Liver (tissue), 9 donors: ENCODE measurements around the gene TRAF3IP3. TPM values are rescaled to one million over a fixed set of nuclear protein-coding genes. Genes with fewer than 3 reads are reported as not detected.
A peak's percentile ranks its signal among the peaks of the same experiment; 100 is the strongest.

Source experiments
- DNase-seq: peaks from one replicate; pipeline ENCODE4 v3.0.0-alpha.2; 2017; ENCODE audit warnings: low spot score
- H3K27ac ChIP-seq, 2 donors: one replicate each; pipeline ENCODE4 v1.7.0; 2013; ENCODE audit warnings: inconsistent platforms in 2 of 2, low read length in 2 of 2, control low read depth in 1 of 2, low read depth in 1 of 2, mild to moderate bottlenecking in 1 of 2
- H3K27me3 ChIP-seq, 4 donors: one replicate each; pipeline versions ENCODE4 v1.6.1 to v1.7.0; 2013; ENCODE audit warnings: low read length in 3 of 4, inconsistent platforms in 1 of 4, mild to moderate bottlenecking in 1 of 4, moderate library complexity in 1 of 4; ENCODE audit not compliant: control insufficient read depth in 4 of 4, insufficient read depth in 4 of 4
- H3K36me3 ChIP-seq, 4 donors: one replicate each; pipeline versions ENCODE4 v1.6.1 to v1.7.0; 2013; ENCODE audit warnings: low read length in 3 of 4, mild to moderate bottlenecking in 3 of 4, low read depth in 1 of 4, moderate library complexity in 1 of 4; ENCODE audit not compliant: control insufficient read depth in 4 of 4, insufficient read depth in 3 of 4
- H3K4me1 ChIP-seq, 4 donors: one replicate each; pipeline versions ENCODE4 v1.6.1 to v1.7.0; 2013; ENCODE audit warnings: low read length in 3 of 4, mild to moderate bottlenecking in 3 of 4, moderate library complexity in 1 of 4; ENCODE audit not compliant: control insufficient read depth in 4 of 4, insufficient read depth in 4 of 4
- H3K4me3 ChIP-seq, 3 donors: one replicate each; pipeline versions ENCODE4 v1.6.1 to v1.7.0; 2013; ENCODE audit warnings: low read length in 3 of 3, control low read depth in 1 of 3, low read depth in 1 of 3, mild to moderate bottlenecking in 1 of 3
- H3K9ac ChIP-seq, 2 donors: one replicate each; pipeline ENCODE4 v1.7.0; 2013; ENCODE audit warnings: low read length in 2 of 2, mild to moderate bottlenecking in 2 of 2, moderate library complexity in 2 of 2, control low read depth in 1 of 2, low read depth in 1 of 2
- H3K9me3 ChIP-seq, 4 donors: one replicate each; pipeline versions ENCODE4 v1.6.1 to v1.7.0; 2013; ENCODE audit warnings: low read length in 3 of 4; ENCODE audit not compliant: control insufficient read depth in 4 of 4
- EGR1 ChIP-seq, 2 donors: IDR thresholded peaks; 2 replicates each; pipeline ENCODE4 v1.6.1; 2016 to 2018; ENCODE audit warnings: antibody characterized with exemption in 2 of 2, low read depth in 2 of 2
- FOXA1 ChIP-seq: IDR thresholded peaks from 2 replicates; pipeline ENCODE4 v1.6.1; 2016; ENCODE audit warnings: antibody characterized with exemption
- FOXA2 ChIP-seq: IDR thresholded peaks from 2 replicates; pipeline ENCODE4 v1.6.1; 2016; ENCODE audit warnings: antibody characterized with exemption
- GABPA ChIP-seq, 2 donors: IDR thresholded peaks in 1 of 2; conservative IDR thresholded peaks in 1 of 2; 2 replicates each; pipeline ENCODE4 v1.6.1; 2016; ENCODE audit warnings: antibody characterized with exemption in 2 of 2, mild to moderate bottlenecking in 1 of 2, moderate library complexity in 1 of 2
- JUND ChIP-seq, 2 donors: IDR thresholded peaks; 2 replicates each; pipeline ENCODE4 v1.6.1; 2016; ENCODE audit warnings: antibody characterized with exemption in 2 of 2
- NR2F2 ChIP-seq: IDR thresholded peaks from 2 replicates; pipeline ENCODE4 v1.6.1; 2016; ENCODE audit warnings: antibody characterized with exemption
- RAD21 ChIP-seq, 2 donors: IDR thresholded peaks; 2 replicates each; pipeline ENCODE4 v1.6.1; 2016; ENCODE audit warnings: antibody characterized with exemption in 2 of 2, mild to moderate bottlenecking in 2 of 2
- RXRA ChIP-seq, 2 donors: IDR thresholded peaks; 2 replicates each; pipeline ENCODE4 v1.6.1; 2017 to 2018; ENCODE audit warnings: antibody characterized with exemption in 2 of 2, mild to moderate bottlenecking in 1 of 2
- SP1 ChIP-seq: IDR thresholded peaks from 2 replicates; pipeline ENCODE4 v1.6.1; 2018; ENCODE audit warnings: antibody characterized with exemption, mild to moderate bottlenecking
- TAF1 ChIP-seq: conservative IDR thresholded peaks from 2 replicates; pipeline ENCODE4 v1.6.1; 2016; ENCODE audit warnings: antibody characterized with exemption, mild to moderate bottlenecking
- YY1 ChIP-seq: IDR thresholded peaks from 2 replicates; pipeline ENCODE4 v1.6.1; 2016; ENCODE audit warnings: antibody characterized with exemption, mild to moderate bottlenecking
- WGBS: extraction: QIAGEN DNeasy Blood & Tissue Kit; methylation state at CpG from one replicate; pipeline ENCODE4 v1.1.7; 2013; 5-methylcytosine and 5-hydroxymethylcytosine counted together
- polyA plus RNA-seq, 2 donors: library from polyadenylated mRNA; stranded (reverse) in 1 of 2; unstranded in 1 of 2; fragments of 200-250 nt in 1 of 2; fragments of >200 nt in 1 of 2; fragmentation: Nextera tagmentation in 1 of 2; extraction: Ambion mirVana in 1 of 2; gene quantifications; one replicate each; pipeline versions ENCODE4 v1.2.1 to v1.2.3, GENCODE V29; 2013 to 2015
- total RNA-seq, 2 donors: library from RNA; depleted of rRNA; stranded (reverse); fragments of >200 nt; gene quantifications; one replicate each; pipeline ENCODE4 v1.2.3, GENCODE V29; 2014
- TF ChIP-seq, protein P1 (sequence below): IDR thresholded peaks from 2 replicates; pipeline ENCODE4 v1.6.1; 2016; ENCODE audit warnings: antibody characterized with exemption, mild to moderate bottlenecking
- TF ChIP-seq, protein P2 (sequence below): IDR thresholded peaks from 2 replicates; pipeline ENCODE4 v1.6.1; 2016; ENCODE audit warnings: antibody characterized with exemption
- TF ChIP-seq, protein P3 (sequence below): IDR thresholded peaks from 2 replicates; pipeline ENCODE4 v1.6.1; 2016; ENCODE audit warnings: antibody characterized with exemption
- TF ChIP-seq, protein P4 (sequence below): IDR thresholded peaks from 2 replicates; pipeline ENCODE4 v1.6.1; 2016; ENCODE audit warnings: antibody characterized with exemption
- TF ChIP-seq, protein P5 (sequence below): fragments of 150-350 bp; IDR thresholded peaks from 2 replicates; pipeline ENCODE4 v1.5.1; 2017; ENCODE audit warnings: improper control_type of control experiment, low read depth, low read length; ENCODE audit not compliant: missing input control
- donor health status: healthy.
- donor health status: healthy.
- donor health status: healthy.
- donor health status: healthy.
- donor health status: healthy.

Gene TRAF3IP3
- total and polyA plus RNA-seq, 4 donors = 0.87 to 3.4 (median 2.2) TPM

DNA sequence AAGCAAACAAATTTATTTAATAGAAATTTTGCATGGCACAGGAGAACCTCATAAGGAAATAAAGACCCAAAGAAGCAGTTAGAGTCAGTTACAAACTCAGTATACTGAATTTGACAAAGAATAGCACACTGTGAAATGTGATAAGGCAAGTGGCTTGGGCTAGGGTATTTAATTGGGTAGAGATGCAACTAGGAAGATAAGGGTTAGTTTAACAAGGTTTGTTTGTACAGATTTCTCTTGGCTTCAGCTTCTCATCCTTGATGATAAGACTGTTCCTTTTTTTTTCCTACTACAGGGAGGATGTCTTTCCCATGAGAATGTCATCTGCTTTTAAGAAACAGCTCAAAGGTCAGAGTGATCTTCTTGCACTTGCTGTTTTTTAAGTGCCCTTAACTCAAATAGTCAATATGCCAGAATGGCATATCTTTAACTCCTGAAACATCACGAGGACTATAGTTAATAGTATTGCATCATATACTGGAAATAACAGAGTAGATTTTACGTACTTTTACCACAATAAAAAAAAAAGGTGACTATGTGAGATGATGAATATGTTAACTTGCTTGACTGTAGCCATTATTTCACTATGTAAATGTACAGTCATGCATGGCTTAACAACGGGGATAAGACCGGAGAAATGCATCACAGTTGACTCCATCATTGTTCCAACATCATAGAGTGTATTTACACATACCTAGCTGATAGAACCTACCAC, 9.2 kb upstream of the TRAF3IP3 start:
- H3K4me3 ChIP-seq = no peak overlapping the region
- no peak overlapping the region for H3K9ac ChIP-seq
- no peak for DNase-seq
- WGBS = 74% methylated on average over 4 of the region's 4 CpGs
- no peaks in the 10 kb centered on the region for H3K9me3 ChIP-seq
- H3K27me3 ChIP-seq = no peaks in the 10 kb centered on the region
- no peaks in the 10 kb centered on the region for H3K36me3 ChIP-seq
- TF ChIP-seq RAD21 (IDR thresholded peaks at IDR 0.05) (no peak), YY1 (no peak), JUND (IDR thresholded peaks at IDR 0.05) (no peak), NR2F2 (no peak), EGR1 (IDR thresholded peaks at IDR 0.05; ENCODE audit: low read depth in 2 of 2) (no peak), TAF1 (no peak), SP1 (no peak)
- TF ChIP-seq, protein P1, sequence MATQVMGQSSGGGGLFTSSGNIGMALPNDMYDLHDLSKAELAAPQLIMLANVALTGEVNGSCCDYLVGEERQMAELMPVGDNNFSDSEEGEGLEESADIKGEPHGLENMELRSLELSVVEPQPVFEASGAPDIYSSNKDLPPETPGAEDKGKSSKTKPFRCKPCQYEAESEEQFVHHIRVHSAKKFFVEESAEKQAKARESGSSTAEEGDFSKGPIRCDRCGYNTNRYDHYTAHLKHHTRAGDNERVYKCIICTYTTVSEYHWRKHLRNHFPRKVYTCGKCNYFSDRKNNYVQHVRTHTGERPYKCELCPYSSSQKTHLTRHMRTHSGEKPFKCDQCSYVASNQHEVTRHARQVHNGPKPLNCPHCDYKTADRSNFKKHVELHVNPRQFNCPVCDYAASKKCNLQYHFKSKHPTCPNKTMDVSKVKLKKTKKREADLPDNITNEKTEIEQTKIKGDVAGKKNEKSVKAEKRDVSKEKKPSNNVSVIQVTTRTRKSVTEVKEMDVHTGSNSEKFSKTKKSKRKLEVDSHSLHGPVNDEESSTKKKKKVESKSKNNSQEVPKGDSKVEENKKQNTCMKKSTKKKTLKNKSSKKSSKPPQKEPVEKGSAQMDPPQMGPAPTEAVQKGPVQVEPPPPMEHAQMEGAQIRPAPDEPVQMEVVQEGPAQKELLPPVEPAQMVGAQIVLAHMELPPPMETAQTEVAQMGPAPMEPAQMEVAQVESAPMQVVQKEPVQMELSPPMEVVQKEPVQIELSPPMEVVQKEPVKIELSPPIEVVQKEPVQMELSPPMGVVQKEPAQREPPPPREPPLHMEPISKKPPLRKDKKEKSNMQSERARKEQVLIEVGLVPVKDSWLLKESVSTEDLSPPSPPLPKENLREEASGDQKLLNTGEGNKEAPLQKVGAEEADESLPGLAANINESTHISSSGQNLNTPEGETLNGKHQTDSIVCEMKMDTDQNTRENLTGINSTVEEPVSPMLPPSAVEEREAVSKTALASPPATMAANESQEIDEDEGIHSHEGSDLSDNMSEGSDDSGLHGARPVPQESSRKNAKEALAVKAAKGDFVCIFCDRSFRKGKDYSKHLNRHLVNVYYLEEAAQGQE = no peak
- TF ChIP-seq, protein P2, sequence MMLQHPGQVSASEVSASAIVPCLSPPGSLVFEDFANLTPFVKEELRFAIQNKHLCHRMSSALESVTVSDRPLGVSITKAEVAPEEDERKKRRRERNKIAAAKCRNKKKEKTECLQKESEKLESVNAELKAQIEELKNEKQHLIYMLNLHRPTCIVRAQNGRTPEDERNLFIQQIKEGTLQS = no peak
- TF ChIP-seq, protein P3, sequence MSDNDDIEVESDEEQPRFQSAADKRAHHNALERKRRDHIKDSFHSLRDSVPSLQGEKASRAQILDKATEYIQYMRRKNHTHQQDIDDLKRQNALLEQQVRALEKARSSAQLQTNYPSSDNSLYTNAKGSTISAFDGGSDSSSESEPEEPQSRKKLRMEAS = no peak
- TF ChIP-seq, protein P4, sequence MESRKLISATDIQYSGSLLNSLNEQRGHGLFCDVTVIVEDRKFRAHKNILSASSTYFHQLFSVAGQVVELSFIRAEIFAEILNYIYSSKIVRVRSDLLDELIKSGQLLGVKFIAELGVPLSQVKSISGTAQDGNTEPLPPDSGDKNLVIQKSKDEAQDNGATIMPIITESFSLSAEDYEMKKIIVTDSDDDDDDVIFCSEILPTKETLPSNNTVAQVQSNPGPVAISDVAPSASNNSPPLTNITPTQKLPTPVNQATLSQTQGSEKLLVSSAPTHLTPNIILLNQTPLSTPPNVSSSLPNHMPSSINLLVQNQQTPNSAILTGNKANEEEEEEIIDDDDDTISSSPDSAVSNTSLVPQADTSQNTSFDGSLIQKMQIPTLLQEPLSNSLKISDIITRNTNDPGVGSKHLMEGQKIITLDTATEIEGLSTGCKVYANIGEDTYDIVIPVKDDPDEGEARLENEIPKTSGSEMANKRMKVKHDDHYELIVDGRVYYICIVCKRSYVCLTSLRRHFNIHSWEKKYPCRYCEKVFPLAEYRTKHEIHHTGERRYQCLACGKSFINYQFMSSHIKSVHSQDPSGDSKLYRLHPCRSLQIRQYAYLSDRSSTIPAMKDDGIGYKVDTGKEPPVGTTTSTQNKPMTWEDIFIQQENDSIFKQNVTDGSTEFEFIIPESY = no peak
- H3K27ac ChIP-seq = no peak overlapping the region
- H3K4me1 ChIP-seq = peaks cover 3 to 33% (median 25%) of the 10 kb centered on the region in 4 donors

DNA sequence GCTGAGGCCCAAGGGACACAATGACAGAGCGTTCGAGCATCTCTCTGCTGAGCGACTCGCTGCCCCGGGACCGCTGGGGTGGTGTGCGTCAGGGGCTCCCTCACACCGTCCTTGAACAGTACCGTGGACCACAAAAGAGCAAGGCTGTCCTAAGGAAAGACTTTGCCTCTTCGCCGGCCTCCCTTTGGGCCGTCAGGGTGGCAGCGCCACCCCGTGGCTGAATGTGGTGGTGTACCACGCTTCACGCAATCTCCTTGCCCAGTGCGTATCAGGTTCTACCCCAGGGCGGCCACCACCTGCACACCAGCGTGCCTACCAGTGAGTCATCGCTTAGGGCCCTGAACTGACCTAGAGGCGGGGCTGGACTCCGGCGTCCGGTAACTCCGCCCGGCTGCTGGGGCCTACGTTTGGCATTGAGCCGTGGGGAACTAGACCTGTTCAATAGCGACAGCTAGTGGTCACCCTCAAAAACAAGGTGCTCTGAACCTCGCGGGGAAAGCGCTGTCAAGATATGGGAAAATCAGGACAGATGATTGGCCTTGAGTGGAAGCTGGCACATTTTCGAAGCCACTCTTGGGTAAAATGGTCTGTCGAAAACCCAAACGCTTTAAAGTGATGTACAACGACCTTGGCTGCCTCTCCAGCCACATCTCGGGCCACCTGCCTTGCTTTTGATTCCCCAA, 8.1 kb upstream of the TRAF3IP3 start:
- Histone ChIP-seq H3K4me3 (peak overlapping the region in 1 of 3 donors; percentile 7), H3K9ac (peak overlapping the region; percentile 57 to 84), H3K9me3 (no peaks in the 10 kb centered on the region), H3K36me3 (no peaks in the 10 kb centered on the region), H3K27ac (peak overlapping the region; percentile 70 to 80), H3K4me1 (peaks cover 3 to 22% (median 16%) of the 10 kb centered on the region in 4 donors), H3K27me3 (no peaks in the 10 kb centered on the region)
- DNase-seq = peak; percentile 82
- 9% methylated on average over 37 of the region's 37 CpGs for WGBS
- TF ChIP-seq, protein P3 = peak; percentile 87
- TF ChIP-seq GABPA (IDR thresholded peaks at IDR 0.05 in 1 of 2, conservative IDR thresholded peaks at IDR 0.05 in 1 of 2) (peak in 1 of 2 donors; percentile 50), YY1 (peak; percentile 78), SP1 (peak; percentile 86), FOXA1 (no peak), FOXA2 (peak; percentile 65), EGR1 (IDR thresholded peaks at IDR 0.05; ENCODE audit: low read depth in 2 of 2) (peak in 1 of 2 donors; percentile 33), TAF1 (no peak), RAD21 (IDR thresholded peaks at IDR 0.05) (peak; percentile 97), JUND (IDR thresholded peaks at IDR 0.05) (peak; percentile 100), RXRA (IDR thresholded peaks at IDR 0.05) (peak; percentile 94 to 95)
- TF ChIP-seq, protein P5, sequence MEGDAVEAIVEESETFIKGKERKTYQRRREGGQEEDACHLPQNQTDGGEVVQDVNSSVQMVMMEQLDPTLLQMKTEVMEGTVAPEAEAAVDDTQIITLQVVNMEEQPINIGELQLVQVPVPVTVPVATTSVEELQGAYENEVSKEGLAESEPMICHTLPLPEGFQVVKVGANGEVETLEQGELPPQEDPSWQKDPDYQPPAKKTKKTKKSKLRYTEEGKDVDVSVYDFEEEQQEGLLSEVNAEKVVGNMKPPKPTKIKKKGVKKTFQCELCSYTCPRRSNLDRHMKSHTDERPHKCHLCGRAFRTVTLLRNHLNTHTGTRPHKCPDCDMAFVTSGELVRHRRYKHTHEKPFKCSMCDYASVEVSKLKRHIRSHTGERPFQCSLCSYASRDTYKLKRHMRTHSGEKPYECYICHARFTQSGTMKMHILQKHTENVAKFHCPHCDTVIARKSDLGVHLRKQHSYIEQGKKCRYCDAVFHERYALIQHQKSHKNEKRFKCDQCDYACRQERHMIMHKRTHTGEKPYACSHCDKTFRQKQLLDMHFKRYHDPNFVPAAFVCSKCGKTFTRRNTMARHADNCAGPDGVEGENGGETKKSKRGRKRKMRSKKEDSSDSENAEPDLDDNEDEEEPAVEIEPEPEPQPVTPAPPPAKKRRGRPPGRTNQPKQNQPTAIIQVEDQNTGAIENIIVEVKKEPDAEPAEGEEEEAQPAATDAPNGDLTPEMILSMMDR = peak; percentile 84
- TF ChIP-seq, protein P1 = peak; percentile 77
- TF ChIP-seq, protein P2 = peak; percentile 98
